GM12878 (cell line): Measurements from ENCODE around the gene SCNN1B.

ENCODE experiments used
- BMI1 ChIP-seq: fragments of 450-650 bp; IDR thresholded peaks from 2 replicates; pipeline ENCODE4 v1.6.1; 2016; ENCODE audit warnings: mild to moderate bottlenecking, moderate library complexity, borderline replicate concordance
- CTCF ChIP-seq, 3 experiments: IDR thresholded peaks in 2 of 3; conservative IDR thresholded peaks in 1 of 3; 2 replicates each; pipeline ENCODE4 v1.5.1; 2011; ENCODE audit warnings: low read depth in 3 of 3, low read length in 3 of 3, mild to moderate bottlenecking in 3 of 3, control low read depth in 2 of 3, moderate library complexity in 2 of 3, inconsistent platforms in 1 of 3, mixed read lengths in 1 of 3; ENCODE audit not compliant: control insufficient read depth in 2 of 3, insufficient read depth in 1 of 3; ENCODE audit errors: extremely low read depth in 1 of 3
- EZH2 ChIP-seq: IDR thresholded peaks from 2 replicates; pipeline ENCODE4 v1.6.1; 2012; ENCODE audit warnings: low read depth, mild to moderate bottlenecking, control low read depth, inconsistent platforms, low read length, borderline replicate concordance; ENCODE audit not compliant: control insufficient read depth
- POLR2A ChIP-seq: IDR thresholded peaks from 2 replicates; pipeline ENCODE4 v1.6.1; 2011; ENCODE audit warnings: low read depth, mild to moderate bottlenecking, low read length
- POLR2AphosphoS2 ChIP-seq: IDR thresholded peaks from 2 replicates; pipeline ENCODE4 v1.6.1; 2011; ENCODE audit warnings: low read depth, mild to moderate bottlenecking, low read length, improper control_type of control experiment, moderate library complexity
- POLR2AphosphoS5 ChIP-seq: IDR thresholded peaks from 2 replicates; pipeline ENCODE4 v1.6.1; 2011; ENCODE audit warnings: mild to moderate bottlenecking, low read length, inconsistent platforms
- REST ChIP-seq: IDR thresholded peaks from 2 replicates; pipeline ENCODE4 v1.6.1; 2012; ENCODE audit warnings: mild to moderate bottlenecking, low read depth, low read length
- TAF1 ChIP-seq: IDR thresholded peaks from 2 replicates; pipeline ENCODE4 v1.6.1; 2011; ENCODE audit warnings: mild to moderate bottlenecking, low read depth, low read length, borderline replicate concordance

DNA sequence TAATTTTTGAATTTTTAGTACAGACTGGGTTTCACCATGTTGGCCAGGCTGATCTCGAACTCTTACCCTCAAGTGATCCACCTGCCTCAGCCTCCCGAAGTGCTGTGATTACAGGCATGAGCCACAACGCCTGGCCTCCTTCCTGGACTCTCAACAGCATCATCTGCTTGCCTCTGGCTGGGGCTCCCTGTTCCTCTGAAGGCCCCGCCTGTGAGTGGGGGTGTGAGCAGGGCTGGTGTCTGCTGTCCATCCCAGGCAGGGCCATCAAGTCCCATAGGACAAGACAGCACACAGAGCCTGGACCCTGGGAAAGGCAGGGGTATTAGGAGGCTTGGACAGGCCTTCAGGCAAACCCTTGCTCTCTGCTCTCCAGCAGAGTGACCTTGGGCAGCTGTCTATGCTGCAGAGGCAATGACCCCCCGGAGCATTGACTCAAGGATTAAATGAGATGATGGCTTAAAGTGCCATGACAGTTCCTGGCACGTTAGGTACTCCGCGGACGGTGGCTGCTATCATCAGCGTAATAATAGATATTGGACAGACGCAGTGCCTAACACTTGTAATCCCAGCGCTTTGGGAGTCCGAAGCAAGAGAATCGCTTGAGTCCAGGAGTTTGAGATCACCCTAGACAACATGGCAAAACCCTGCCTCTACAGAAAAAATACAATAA lies 19.2 kb downstream of the SCNN1B start:
- no peak for TF ChIP-seq POLR2AphosphoS5
- TF ChIP-seq POLR2AphosphoS2: no peak
- TF ChIP-seq EZH2: no peak
- TF ChIP-seq POLR2A: no peak
- TF ChIP-seq CTCF (IDR thresholded peaks at IDR 0.05 in 2 of 3, conservative IDR thresholded peaks at IDR 0.05 in 1 of 3; ENCODE audit: control insufficient read depth in 2 of 3, extremely low read depth in 1 of 3, insufficient read depth in 1 of 3, low read depth in 3 of 3, low read length in 3 of 3): no peak
- no peak for TF ChIP-seq REST
- TF ChIP-seq TAF1: no peak
- TF ChIP-seq BMI1: no peak
